RWPE2 (cell line): ENCODE measurements around the gene TEX54.

Experiments used
- ATAC-seq: fragments of 200-7000 bp; cut with Tn5 transposase; 3 replicates; pipeline ENCODE4 v1.9.1; 2021; ENCODE audit warnings: low read depth
- DNase-seq: peaks from one replicate; pipeline ENCODE4 v3.0.0-alpha.2; 2020; ENCODE audit warnings: low spot score
- H3K27ac ChIP-seq: fragments of 450-650 bp; 2 replicates; pipeline ENCODE4 v1.5.1; 2017; ENCODE audit warnings: mild to moderate bottlenecking; ENCODE audit not compliant: poor library complexity, severe bottlenecking
- H3K27me3 ChIP-seq: fragments of 250-450 bp; sonication (Bioruptor Pico); 2 replicates; pipeline ENCODE4 v1.5.1; 2021; ENCODE audit warnings: mild to moderate bottlenecking, moderate library complexity; ENCODE audit not compliant: insufficient read depth, poor library complexity, severe bottlenecking
- H3K36me3 ChIP-seq: fragments of 250-450 bp; sonication (Bioruptor Pico); 2 replicates; pipeline ENCODE4 v1.5.1; 2020; ENCODE audit warnings: low read depth, mild to moderate bottlenecking, moderate library complexity
- H3K4me1 ChIP-seq: fragments of 250-450 bp; sonication (Bioruptor Pico); 2 replicates; pipeline ENCODE4 v1.5.1; 2021; ENCODE audit warnings: mild to moderate bottlenecking, moderate library complexity; ENCODE audit not compliant: insufficient read depth, poor library complexity, severe bottlenecking
- H3K4me3 ChIP-seq: fragments of 250-450 bp; sonication (Bioruptor Pico); 2 replicates; pipeline ENCODE4 v1.5.1; 2021; ENCODE audit warnings: mild to moderate bottlenecking, moderate library complexity; ENCODE audit not compliant: severe bottlenecking
- H3K9me3 ChIP-seq: fragments of 250-450 bp; sonication (Bioruptor Pico); 2 replicates; pipeline ENCODE4 v1.5.1; 2021; ENCODE audit warnings: mild to moderate bottlenecking, moderate library complexity; ENCODE audit not compliant: severe bottlenecking
- CTCF ChIP-seq: fragments of 450-650 bp; IDR thresholded peaks from one replicate; pipeline ENCODE4 v1.5.1; 2017; ENCODE audit warnings: mild to moderate bottlenecking, moderate library complexity; ENCODE audit not compliant: poor library complexity, severe bottlenecking

The TEX54 gene

GRCh38 chr11:62832336-62833234 is at the start of gene TEX54:
TEX54 (minus strand) TSS chr11:62832841.
- ATAC-seq (peak; percentile 31), DNase-seq (no peak)
- Histone ChIP-seq H3K36me3 (peaks cover 54% of the 10 kb centered on the region), H3K4me3 (peak within 1 kb of the TSS; percentile 84), H3K27ac (peak within 1 kb of the TSS; percentile 50), H3K27me3 (no peaks in the 10 kb centered on the region), H3K9me3 (no peaks in the 10 kb centered on the region), H3K4me1 (peaks cover 4% of the 10 kb centered on the region)
- no peak for TF ChIP-seq CTCF

GRCh38 chr11:62882431-62882749 is 49.7 kb upstream of the TEX54 start:
- no peaks in the 10 kb centered on the region for H3K27me3 ChIP-seq
- TF ChIP-seq CTCF: no peak
- H3K4me3 ChIP-seq: peak overlapping the region; percentile 66
- ATAC-seq (no peak), DNase-seq (no peak)
- peaks cover 24% of the 10 kb centered on the region for H3K4me1 ChIP-seq
- H3K36me3 ChIP-seq: peaks cover 73% of the 10 kb centered on the region
- no peaks in the 10 kb centered on the region for H3K9me3 ChIP-seq
- peak overlapping the region; percentile 92 for H3K27ac ChIP-seq

GRCh38 chr11:62881579-62882430 is 49.2 kb upstream of the TEX54 start:
- H3K36me3 ChIP-seq: peaks cover 72% of the 10 kb centered on the region
- H3K4me1 ChIP-seq: peaks cover 24% of the 10 kb centered on the region
- H3K9me3 ChIP-seq: no peaks in the 10 kb centered on the region
- peak; percentile 64 for TF ChIP-seq CTCF
- H3K27me3 ChIP-seq: no peaks in the 10 kb centered on the region
- DNase-seq (peak; percentile 95), ATAC-seq (peak; percentile 41; the same call in 2 of the 3 replicates)
- H3K4me3 ChIP-seq: peak overlapping the region; percentile 66
- H3K27ac ChIP-seq: peak overlapping the region; percentile 92

- Histone ChIP-seq H3K36me3 (peaks cover 71% of the 10 kb centered on the region), H3K27me3 (no peaks in the 10 kb centered on the region), H3K4me3 (peak within 1 kb of the TSS; percentile 66), H3K4me1 (peaks cover 24% of the 10 kb centered on the region), H3K9me3 (no peaks in the 10 kb centered on the region), H3K27ac (peak within 1 kb of the TSS; percentile 92)
- peak; percentile 83 for TF ChIP-seq CTCF
- ATAC-seq (peak; percentile 88), DNase-seq (peak; percentile 90)
Measured at GRCh38 chr11:62880803-62881578, 48.4 kb upstream of the TEX54 start, which contains the start of gene SLC3A2. SLC3A2 (plus strand) TSS chr11:62880896; CDS start chr11:62881024, 128 bp downstream.
